ENCODE results near the gene TENM3. TPM values are rescaled to one million over a fixed set of nuclear protein-coding genes. Genes with fewer than 3 reads are reported as not detected.

TENM3 gene
- total and polyA plus RNA-seq, 10 of the 15 experiments (the other 5 are each of a cell fraction or from before 2014, with no cell fraction given): 0.01 to 1.7 (median 0.08) TPM; not detected in 2

GRCh38 chr4:182770996-182771514 is 527.9 kb downstream of the TENM3 start:
- no TSS peak for BruUV-seq (replicated peaks)
- Histone ChIP-seq H3K4me1 (ENCODE audit: control insufficient read depth, insufficient read depth, low read length) (no peaks in the 10 kb centered on the region), H3K27ac (ENCODE audit: control insufficient read depth, insufficient read depth) (no peak overlapping the region), H3K4me3 (no peak overlapping the region), H3K27me3 (replicated peaks in 1 of 2; ENCODE audit: control insufficient read depth in 2 of 2, insufficient read depth in 2 of 2, low read length in 1 of 2) (no peaks in the 10 kb centered on the region; a peak in 1 of 4 replicates), H3K9ac (ENCODE audit: control insufficient read depth, insufficient read depth, low read length) (no peak overlapping the region), H3K36me3 (ENCODE audit: control insufficient read depth in 2 of 2, insufficient read depth in 2 of 2, low read length in 1 of 2) (no peaks in the 10 kb centered on the region), H2AFZ (ENCODE audit: control insufficient read depth, low read depth, low read length) (no peak overlapping the region), H3K79me2 (ENCODE audit: control insufficient read depth, insufficient read depth, low read length) (no peaks in the 10 kb centered on the region), H4K20me1 (ENCODE audit: control insufficient read depth, insufficient read depth) (no peaks in the 10 kb centered on the region), H3K9me3 (replicated peaks; ENCODE audit: control insufficient read depth, insufficient read depth, low read length) (no peaks in the 10 kb centered on the region), H3K4me2 (ENCODE audit: control insufficient read depth, insufficient read depth) (no peak overlapping the region)
- DNase-seq (ENCODE audit: low read depth, low spot score) (no peak), FAIRE-seq (no peak), ATAC-seq (no peak)
- intact Hi-C loops (cut with micrococcal nuclease; ENCODE audit: unreplicated experiment): no loop called here
- WGBS (ENCODE audit: insufficient coverage, insufficient replicate concordance, low lambda C conversion rate, missing lambda C conversion rate): 38% methylated on average over 5 of the region's 5 CpGs
- CTCF ChIA-PET: no interaction called here
- SMC1A ChIA-PET (ENCODE audit: uncharacterized antibody, unreplicated experiment): no interaction called here
- in situ Hi-C loops (cut with MboI): no loop called here
- RAD21 ChIA-PET (ENCODE audit: unreplicated experiment): no interaction called here
- POLR2A ChIA-PET: no interaction called here
- TF ChIP-seq SRF (IDR thresholded peaks at IDR 0.05; ENCODE audit: low read depth in 2 of 2, low read length in 2 of 2) (no peak), KLF5 (IDR thresholded peaks at IDR 0.05; ENCODE audit: partially characterized antibody) (no peak), MTA3 (IDR thresholded peaks at IDR 0.05; ENCODE audit: borderline replicate concordance, low read length) (no peak), ZNF24 (IDR thresholded peaks at IDR 0.05) (no peak), TARDBP (IDR thresholded peaks at IDR 0.05; ENCODE audit: borderline replicate concordance) (no peak), POU2F2 (IDR thresholded peaks at IDR 0.05; ENCODE audit: borderline replicate concordance, low read depth, low read length) (no peak), IKZF1 (conservative IDR thresholded peaks at IDR 0.05) (no peak), NR2C1 (IDR thresholded peaks at IDR 0.05) (no peak), E2F4 (IDR thresholded peaks at IDR 0.05; ENCODE audit: low read depth, low read length) (no peak)

Data from GM12878 (cell line).